Liver (tissue), 9 donors: ENCODE measurements around the gene CNTD1. TPM values are rescaled to one million over a fixed set of nuclear protein-coding genes. Genes with fewer than 3 reads are reported as not detected.

ENCODE experiments used
- DNase-seq: peaks from one replicate; pipeline ENCODE4 v3.0.0-alpha.2; 2017; ENCODE audit warnings: low spot score
- H3K27ac ChIP-seq, 2 donors: one replicate each; pipeline ENCODE4 v1.7.0; 2013; ENCODE audit warnings: inconsistent platforms in 2 of 2, low read length in 2 of 2, control low read depth in 1 of 2, low read depth in 1 of 2, mild to moderate bottlenecking in 1 of 2
- H3K27me3 ChIP-seq, 4 donors: one replicate each; pipeline versions ENCODE4 v1.6.1 to v1.7.0; 2013; ENCODE audit warnings: low read length in 3 of 4, inconsistent platforms in 1 of 4, mild to moderate bottlenecking in 1 of 4, moderate library complexity in 1 of 4; ENCODE audit not compliant: control insufficient read depth in 4 of 4, insufficient read depth in 4 of 4
- H3K36me3 ChIP-seq, 4 donors: one replicate each; pipeline versions ENCODE4 v1.6.1 to v1.7.0; 2013; ENCODE audit warnings: low read length in 3 of 4, mild to moderate bottlenecking in 3 of 4, low read depth in 1 of 4, moderate library complexity in 1 of 4; ENCODE audit not compliant: control insufficient read depth in 4 of 4, insufficient read depth in 3 of 4
- H3K4me1 ChIP-seq, 4 donors: one replicate each; pipeline versions ENCODE4 v1.6.1 to v1.7.0; 2013; ENCODE audit warnings: low read length in 3 of 4, mild to moderate bottlenecking in 3 of 4, moderate library complexity in 1 of 4; ENCODE audit not compliant: control insufficient read depth in 4 of 4, insufficient read depth in 4 of 4
- H3K4me3 ChIP-seq, 3 donors: one replicate each; pipeline versions ENCODE4 v1.6.1 to v1.7.0; 2013; ENCODE audit warnings: low read length in 3 of 3, control low read depth in 1 of 3, low read depth in 1 of 3, mild to moderate bottlenecking in 1 of 3
- H3K9ac ChIP-seq, 2 donors: one replicate each; pipeline ENCODE4 v1.7.0; 2013; ENCODE audit warnings: low read length in 2 of 2, mild to moderate bottlenecking in 2 of 2, moderate library complexity in 2 of 2, control low read depth in 1 of 2, low read depth in 1 of 2
- H3K9me3 ChIP-seq, 4 donors: one replicate each; pipeline versions ENCODE4 v1.6.1 to v1.7.0; 2013; ENCODE audit warnings: low read length in 3 of 4; ENCODE audit not compliant: control insufficient read depth in 4 of 4
- ATF3 ChIP-seq: IDR thresholded peaks from 2 replicates; pipeline ENCODE4 v1.6.1; 2016; ENCODE audit warnings: antibody characterized with exemption
- EGR1 ChIP-seq, 2 donors: IDR thresholded peaks; 2 replicates each; pipeline ENCODE4 v1.6.1; 2016 to 2018; ENCODE audit warnings: antibody characterized with exemption in 2 of 2, low read depth in 2 of 2
- FOXA1 ChIP-seq: IDR thresholded peaks from 2 replicates; pipeline ENCODE4 v1.6.1; 2016; ENCODE audit warnings: antibody characterized with exemption
- FOXA2 ChIP-seq: IDR thresholded peaks from 2 replicates; pipeline ENCODE4 v1.6.1; 2016; ENCODE audit warnings: antibody characterized with exemption
- GABPA ChIP-seq, 2 donors: IDR thresholded peaks in 1 of 2; conservative IDR thresholded peaks in 1 of 2; 2 replicates each; pipeline ENCODE4 v1.6.1; 2016; ENCODE audit warnings: antibody characterized with exemption in 2 of 2, mild to moderate bottlenecking in 1 of 2, moderate library complexity in 1 of 2
- HNF4A ChIP-seq, 2 donors: conservative IDR thresholded peaks; 2 replicates each; pipeline ENCODE4 v1.6.1; 2016; ENCODE audit warnings: antibody characterized with exemption in 2 of 2, mild to moderate bottlenecking in 2 of 2
- JUND ChIP-seq, 2 donors: IDR thresholded peaks; 2 replicates each; pipeline ENCODE4 v1.6.1; 2016; ENCODE audit warnings: antibody characterized with exemption in 2 of 2
- MAX ChIP-seq: IDR thresholded peaks from 2 replicates; pipeline ENCODE4 v1.6.1; 2016; ENCODE audit warnings: antibody characterized with exemption
- RAD21 ChIP-seq, 2 donors: IDR thresholded peaks; 2 replicates each; pipeline ENCODE4 v1.6.1; 2016; ENCODE audit warnings: antibody characterized with exemption in 2 of 2, mild to moderate bottlenecking in 2 of 2
- REST ChIP-seq: IDR thresholded peaks from 2 replicates; pipeline ENCODE4 v1.6.1; 2016; ENCODE audit warnings: antibody characterized with exemption, mild to moderate bottlenecking
- RXRA ChIP-seq, 2 donors: IDR thresholded peaks; 2 replicates each; pipeline ENCODE4 v1.6.1; 2017 to 2018; ENCODE audit warnings: antibody characterized with exemption in 2 of 2, mild to moderate bottlenecking in 1 of 2
- SP1 ChIP-seq: IDR thresholded peaks from 2 replicates; pipeline ENCODE4 v1.6.1; 2018; ENCODE audit warnings: antibody characterized with exemption, mild to moderate bottlenecking
- TAF1 ChIP-seq: conservative IDR thresholded peaks from 2 replicates; pipeline ENCODE4 v1.6.1; 2016; ENCODE audit warnings: antibody characterized with exemption, mild to moderate bottlenecking
- YY1 ChIP-seq: IDR thresholded peaks from 2 replicates; pipeline ENCODE4 v1.6.1; 2016; ENCODE audit warnings: antibody characterized with exemption, mild to moderate bottlenecking
- ZBTB33 ChIP-seq: IDR thresholded peaks from 2 replicates; pipeline ENCODE4 v1.6.1; 2016; ENCODE audit warnings: antibody characterized with exemption
- WGBS: extraction: QIAGEN DNeasy Blood & Tissue Kit; methylation state at CpG from one replicate; pipeline ENCODE4 v1.1.7; 2013; 5-methylcytosine and 5-hydroxymethylcytosine counted together
- polyA plus RNA-seq, 2 donors: library from polyadenylated mRNA; stranded (reverse) in 1 of 2; unstranded in 1 of 2; fragments of 200-250 nt in 1 of 2; fragments of >200 nt in 1 of 2; fragmentation: Nextera tagmentation in 1 of 2; extraction: Ambion mirVana in 1 of 2; gene quantifications; one replicate each; pipeline versions ENCODE4 v1.2.1 to v1.2.3, GENCODE V29; 2013 to 2015
- total RNA-seq, 2 donors: library from RNA; depleted of rRNA; stranded (reverse); fragments of >200 nt; gene quantifications; one replicate each; pipeline ENCODE4 v1.2.3, GENCODE V29; 2014
- donor health status: healthy.
- donor health status: healthy.
- donor health status: healthy.
- donor health status: healthy.
- donor health status: healthy.

Gene CNTD1
- total and polyA plus RNA-seq, 4 donors: 0.28 to 0.93 (median 0.89) TPM; not detected in 1

GRCh38 chr17:42797067-42798007 is 1.3 kb upstream of the CNTD1 start:
- TF ChIP-seq FOXA1 (peak; percentile 41), YY1 (peak; percentile 46), FOXA2 (peak; percentile 34), ATF3 (no peak), REST (peak; percentile 94), SP1 (peak; percentile 66), GABPA (IDR thresholded peaks at IDR 0.05 in 1 of 2, conservative IDR thresholded peaks at IDR 0.05 in 1 of 2) (no peak), ZBTB33 (peak; percentile 50), EGR1 (IDR thresholded peaks at IDR 0.05; ENCODE audit: low read depth in 2 of 2) (peak; percentile 44 to 94), RAD21 (IDR thresholded peaks at IDR 0.05) (no peak), JUND (IDR thresholded peaks at IDR 0.05) (peak; percentile 46 to 66), TAF1 (peak; percentile 97), RXRA (IDR thresholded peaks at IDR 0.05) (peak; percentile 52 to 81), HNF4A (conservative IDR thresholded peaks at IDR 0.05) (peak; percentile 58 to 72), MAX (peak; percentile 51)
- DNase-seq: no peak

GRCh38 chr17:42798011-42798382 is 664 bp upstream of the CNTD1 start:
- Histone ChIP-seq H3K36me3 (peaks cover 0 to 2% (median under 1%) of the 10 kb centered on the region in 4 donors), H3K27ac (peak overlapping the region; percentile 25 to 38), H3K27me3 (no peaks in the 10 kb centered on the region), H3K4me1 (peaks cover 7 to 25% (median 18%) of the 10 kb centered on the region in 4 donors), H3K4me3 (peak overlapping the region; percentile 50 to 99 (median 99)), H3K9ac (peak overlapping the region; percentile 82 to 96), H3K9me3 (no peaks in the 10 kb centered on the region)
- TF ChIP-seq MAX: no peak
- TF ChIP-seq HNF4A (conservative IDR thresholded peaks at IDR 0.05): no peak
- TF ChIP-seq GABPA (IDR thresholded peaks at IDR 0.05 in 1 of 2, conservative IDR thresholded peaks at IDR 0.05 in 1 of 2): no peak
- TF ChIP-seq YY1: no peak
- no peak for TF ChIP-seq JUND (IDR thresholded peaks at IDR 0.05)
- TF ChIP-seq ATF3: no peak
- no peak for TF ChIP-seq RAD21 (IDR thresholded peaks at IDR 0.05)
- 11% methylated on average over 10 of the region's 10 CpGs for WGBS
- DNase-seq: no peak

More at GRCh38 chr17:42797067-42798007, 1.3 kb upstream of the CNTD1 start:
- Histone ChIP-seq H3K36me3 (peaks cover 0 to 2% (median under 1%) of the 10 kb centered on the region in 4 donors), H3K9ac (peak overlapping the region; percentile 82 to 96), H3K27me3 (no peaks in the 10 kb centered on the region), H3K4me1 (peaks cover 7 to 25% (median 18%) of the 10 kb centered on the region in 4 donors), H3K9me3 (no peaks in the 10 kb centered on the region), H3K27ac (peak overlapping the region; percentile 25 to 38), H3K4me3 (peak overlapping the region; percentile 50 to 99 (median 99))
- WGBS: 43% methylated on average over 10 of the region's 10 CpGs
